ENCODE data around the gene SDK1. TPM values are rescaled to one million over a fixed set of nuclear protein-coding genes. Genes with fewer than 3 reads are reported as not detected.

SDK1 gene
- total and polyA plus RNA-seq, 2 of the 8 experiments (the other 6 are each of a cell fraction or from before 2014, with no cell fraction given) = 3.3 to 7.2 TPM

DNA sequence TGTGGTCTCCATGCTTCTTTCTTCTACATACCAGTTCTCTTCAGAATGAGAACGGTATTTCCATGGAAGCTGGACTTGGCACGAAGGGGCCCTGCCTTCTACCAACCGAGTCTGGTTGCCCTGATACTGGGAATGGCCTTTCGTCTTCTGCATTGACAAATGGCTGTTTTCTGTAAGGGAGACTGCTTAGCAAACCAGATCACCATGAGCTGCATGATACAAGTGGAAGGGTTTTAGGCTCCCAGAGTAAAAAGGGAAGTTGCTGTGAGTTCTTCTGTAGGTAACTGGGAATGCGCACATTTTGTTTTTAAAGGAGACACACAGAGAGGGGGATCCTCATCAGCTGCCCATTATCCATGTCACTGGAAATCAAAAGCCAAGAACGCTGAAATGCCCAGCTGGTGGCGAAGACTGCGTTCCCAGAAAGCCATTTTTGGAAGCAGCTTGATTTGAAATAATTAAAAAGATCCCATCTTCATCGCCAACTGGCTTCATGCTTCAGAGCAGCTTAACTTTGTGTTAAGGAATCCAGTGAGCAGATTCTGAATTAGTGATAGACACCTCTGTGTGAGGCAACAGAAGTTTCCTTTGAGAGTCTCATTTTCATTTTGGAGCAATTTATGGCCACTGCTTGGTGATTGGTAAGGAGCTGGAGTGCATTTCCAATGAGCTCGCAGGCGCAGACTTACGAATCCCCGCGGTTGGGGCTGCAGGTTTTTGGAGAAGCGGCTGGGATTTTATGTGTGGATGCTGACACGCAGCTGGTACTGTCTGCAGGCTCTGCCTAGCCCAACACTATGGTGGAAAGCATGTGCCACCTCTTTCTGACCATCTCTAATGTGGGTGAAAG, 708.4 kb downstream of the SDK1 start:
- Histone ChIP-seq H2BK120ac (replicated peaks; ENCODE audit: low read depth, low read length) (no peak overlapping the region), H3K9me3 (ENCODE audit: insufficient read depth in 2 of 2, low read depth in 1 of 2, low read length in 1 of 2) (no peaks in the 10 kb centered on the region), H4K5ac (ENCODE audit: insufficient read length, low read depth, low read length) (no peak overlapping the region), H3K4me1 (replicated peaks in 1 of 4; ENCODE audit: control insufficient read depth in 3 of 4, insufficient read depth in 4 of 4, low read length in 3 of 4) (peaks cover 1 to 16% (median 11%) of the 10 kb centered on the region in 4 experiments), H3K79me2 (ENCODE audit: control insufficient read depth in 1 of 2, insufficient read depth in 2 of 2, low read length in 2 of 2) (no peaks in the 10 kb centered on the region), H3K56ac (replicated peaks; ENCODE audit: insufficient read length, low read depth, low read length) (no peak overlapping the region), H3K27me3 (replicated peaks in 1 of 4; ENCODE audit: control insufficient read depth in 3 of 4, extremely low read depth in 1 of 4, insufficient read depth in 3 of 4, low read length in 3 of 4) (no peaks in the 10 kb centered on the region), H3K36me3 (ENCODE audit: control insufficient read depth in 2 of 4, insufficient read depth in 4 of 4, low read length in 3 of 4) (no peaks in the 10 kb centered on the region), H3K23me2 (ENCODE audit: low read depth, low read length) (no peaks in the 10 kb centered on the region), H3K27ac (ENCODE audit: low read depth, low read length) (no peak overlapping the region), H3K4me2 (ENCODE audit: insufficient read depth in 1 of 2, low read depth in 2 of 2, low read length in 2 of 2) (no peak overlapping the region), H2BK5ac (ENCODE audit: low read depth, low read length) (0 out of 2 replicates have a peak overlapping the region, but pooled peaks have one; percentile 8), H3K14ac (ENCODE audit: insufficient read length) (no peak overlapping the region), H3K79me1 (ENCODE audit: low read depth, low read length) (no peaks in the 10 kb centered on the region), H4K8ac (ENCODE audit: extremely low read depth, insufficient read depth, low read length) (no peak overlapping the region), H2BK12ac (ENCODE audit: low read depth, low read length) (no peak overlapping the region), H4K91ac (replicated peaks; ENCODE audit: insufficient read length, low read length) (no peak overlapping the region), H2BK20ac (ENCODE audit: low read length) (peak overlapping the region; percentile 75; the same call in 1 of the 2 replicates), H4K20me1 (replicated peaks in 1 of 2; ENCODE audit: control insufficient read depth in 1 of 2, insufficient read depth in 2 of 2, low read length in 2 of 2) (no peaks in the 10 kb centered on the region), H3K18ac (ENCODE audit: extremely low read depth, low read length) (no peak overlapping the region), H2AFZ (ENCODE audit: low read length) (no peak overlapping the region), H2AK5ac (ENCODE audit: low read depth, low read length) (no peak overlapping the region), H2BK15ac (ENCODE audit: low read length) (peak overlapping the region; percentile 95; the same call in 1 of the 2 replicates), H3K9ac (replicated peaks in 1 of 4; ENCODE audit: extremely low read depth in 1 of 4, low read depth in 3 of 4, low read length in 3 of 4) (no peak overlapping the region), H3K23ac (ENCODE audit: insufficient read length) (no peak overlapping the region), H3K4me3 (ENCODE audit: extremely low read depth in 1 of 4, insufficient read depth in 2 of 4, low read depth in 3 of 4, low read length in 4 of 4) (no peak overlapping the region), H3K4ac (replicated peaks; ENCODE audit: insufficient read length, low read depth, low read length) (no peak overlapping the region)
- FAIRE-seq = no peak
- POLR2A ChIA-PET (ENCODE audit: partially characterized antibody) = interaction anchor here (0.7 to 0.8 kb wide), 2 partner anchors 8 to 10 kb away, joined by 3 read pairs; no protein-coding TSS in a partner anchor
- 87% methylated on average over 16 of the region's 16 CpGs; no CpG with 5 or more reads in 1 of the 2 experiments for WGBS, 2 experiments (ENCODE audit: extremely low coverage in 1 of 2, insufficient coverage in 1 of 2, insufficient read length in 1 of 2, insufficient replicate concordance in 2 of 2, low coverage in 1 of 2, low lambda C conversion rate in 2 of 2, missing lambda C conversion rate in 1 of 2)
- CTCF ChIA-PET (ENCODE audit: partially characterized antibody) = interaction anchor here (0.6 to 1.4 kb wide), 5 partner anchors 8 to 141 kb away, joined by 3 to 4 read pairs (median 3); no protein-coding TSS in a partner anchor
- DNase-seq (ENCODE audit: low read depth in 1 of 2, low spot score in 2 of 2) = no peak
- TF ChIP-seq ASH2L (IDR thresholded peaks at IDR 0.05; ENCODE audit: low read length) (no peak), SIN3A (conservative IDR thresholded peaks at IDR 0.05 in 1 of 2, IDR thresholded peaks at IDR 0.05 in 1 of 2; ENCODE audit: low read depth in 1 of 2, low read length in 2 of 2) (no peak), RBBP5 (IDR thresholded peaks at IDR 0.05; ENCODE audit: borderline replicate concordance, low read depth, low read length) (no peak), CTBP2 (IDR thresholded peaks at IDR 0.05; ENCODE audit: borderline replicate concordance, insufficient read depth, insufficient read length, low read length) (no peak), HDAC2 (IDR thresholded peaks at IDR 0.05; ENCODE audit: borderline replicate concordance in 1 of 2, low read depth in 2 of 2, low read length in 2 of 2) (no peak), CBX8 (IDR thresholded peaks at IDR 0.05; ENCODE audit: borderline replicate concordance, low read depth, low read length) (no peak), CHD2 (IDR thresholded peaks at IDR 0.05; ENCODE audit: low read length) (no peak), TEAD4 (IDR thresholded peaks at IDR 0.05; ENCODE audit: low read depth, low read length) (no peak)
- TF ChIP-seq, protein P1, sequence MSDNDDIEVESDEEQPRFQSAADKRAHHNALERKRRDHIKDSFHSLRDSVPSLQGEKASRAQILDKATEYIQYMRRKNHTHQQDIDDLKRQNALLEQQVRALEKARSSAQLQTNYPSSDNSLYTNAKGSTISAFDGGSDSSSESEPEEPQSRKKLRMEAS (IDR thresholded peaks at IDR 0.05) = no peak
- TF ChIP-seq, protein P2, sequence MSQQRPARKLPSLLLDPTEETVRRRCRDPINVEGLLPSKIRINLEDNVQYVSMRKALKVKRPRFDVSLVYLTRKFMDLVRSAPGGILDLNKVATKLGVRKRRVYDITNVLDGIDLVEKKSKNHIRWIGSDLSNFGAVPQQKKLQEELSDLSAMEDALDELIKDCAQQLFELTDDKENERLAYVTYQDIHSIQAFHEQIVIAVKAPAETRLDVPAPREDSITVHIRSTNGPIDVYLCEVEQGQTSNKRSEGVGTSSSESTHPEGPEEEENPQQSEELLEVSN (IDR thresholded peaks at IDR 0.05) = no peak
